ENCODE results near the gene XKR7.

DNA sequence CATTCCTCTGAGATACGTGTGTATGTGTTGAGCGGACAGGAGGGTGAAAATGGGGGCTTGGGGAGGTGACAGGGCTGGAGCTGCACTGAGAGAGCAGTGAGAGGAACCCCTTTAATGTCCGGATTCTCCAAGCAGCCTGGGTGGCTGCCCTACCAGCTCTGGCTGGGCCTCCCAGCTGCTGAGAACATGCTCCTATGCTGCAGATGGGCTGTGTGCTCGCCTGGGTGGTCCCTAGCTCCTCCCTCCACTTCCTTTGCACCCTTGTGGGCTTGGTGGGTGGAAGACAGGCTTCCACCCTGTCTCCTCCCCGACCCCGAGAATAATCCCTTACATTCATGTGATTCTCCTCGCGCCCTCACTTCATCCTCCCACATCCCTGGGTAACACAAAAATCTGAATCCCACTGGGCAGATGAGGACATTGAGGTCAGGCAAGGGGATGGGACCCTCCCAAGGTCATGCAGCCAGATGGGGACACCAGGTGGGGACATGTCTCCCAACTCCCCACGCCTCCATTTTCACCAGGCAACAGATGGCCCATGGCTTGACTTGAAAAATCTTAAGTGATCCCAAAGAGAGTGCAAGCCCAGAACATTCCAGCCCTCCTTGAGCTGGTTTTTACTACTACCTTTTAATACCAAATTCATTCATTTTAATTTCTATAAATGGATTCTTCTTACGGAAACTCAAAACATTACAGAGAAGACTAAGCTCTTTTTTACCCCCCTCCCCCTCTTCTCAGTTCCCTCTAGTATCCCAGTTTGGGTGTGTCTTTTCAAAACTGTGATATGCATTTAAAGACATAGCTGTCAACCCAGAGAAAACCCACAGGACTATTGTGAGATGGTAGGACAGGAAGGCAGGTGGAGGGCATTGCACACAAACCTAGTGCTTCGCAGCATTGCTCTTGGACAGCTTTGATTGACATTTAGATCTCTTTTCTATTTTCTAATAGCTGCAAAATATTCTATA, 11.1 kb upstream of the XKR7 start:
- TF ChIP-seq POLR2AphosphoS5 (IDR thresholded peaks at IDR 0.05; ENCODE audit: low read depth, low read length), result no peak
- no peak for TF ChIP-seq POLR2A (IDR thresholded peaks at IDR 0.05; ENCODE audit: low read depth, low read length)

Measured in GM12891 (cell line).